Measurements from ENCODE around the gene ZNF608.

Gene ZNF608

DNA sequence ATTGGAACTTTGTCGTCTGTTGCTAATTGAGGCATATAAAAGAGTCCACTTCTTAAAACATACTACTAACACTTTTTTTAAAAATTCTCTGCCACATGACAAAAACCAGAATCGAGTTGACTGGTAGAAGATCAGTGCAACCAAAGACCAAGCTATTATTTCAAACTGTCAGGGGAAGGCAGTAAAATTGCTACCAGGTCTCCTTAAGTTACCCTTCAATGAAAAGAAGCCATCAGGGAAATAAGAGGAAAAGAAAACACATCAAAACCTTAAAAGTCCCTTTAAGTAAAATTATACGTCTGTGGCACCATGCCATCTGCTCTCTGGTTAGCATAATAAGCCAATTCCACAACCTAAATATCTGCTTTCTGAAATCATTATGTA lies 9.6 kb downstream of the ZNF608 start:
- DNase-seq: no peak

DNA sequence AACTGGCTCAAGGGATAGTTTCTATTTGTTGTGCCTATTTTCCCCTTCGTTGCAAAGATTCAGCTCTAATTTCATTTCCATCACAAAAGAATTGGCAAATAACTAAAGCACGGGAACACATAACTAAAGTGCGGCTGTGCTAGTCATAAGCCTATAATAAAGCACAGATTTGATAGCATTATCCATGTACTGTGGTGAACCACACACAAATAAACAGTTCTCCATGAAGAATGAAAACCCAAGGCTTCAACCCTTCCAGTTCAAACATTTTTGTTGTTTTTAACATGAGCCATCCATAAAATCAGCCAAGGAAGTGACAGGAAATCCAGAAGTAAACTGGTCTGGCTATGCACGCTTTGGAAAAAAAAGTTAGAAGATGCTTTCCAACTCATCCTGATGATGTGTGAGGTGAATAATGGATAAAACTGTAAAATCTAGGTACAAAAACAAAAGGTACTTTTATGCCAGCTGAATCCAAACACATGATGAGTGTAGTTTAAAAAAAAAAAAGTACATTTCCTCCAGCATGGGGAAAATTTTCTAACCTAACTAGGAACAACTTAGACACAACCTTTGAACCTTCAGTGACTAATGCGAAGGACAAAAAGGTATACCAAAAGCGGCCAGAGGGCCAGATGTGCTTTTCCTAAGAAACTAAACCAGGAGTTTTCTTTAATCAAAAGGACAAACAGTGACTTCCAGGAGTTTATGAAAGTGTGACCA lies 10.2 kb downstream of the ZNF608 start:
- DNase-seq: no peak

DNA sequence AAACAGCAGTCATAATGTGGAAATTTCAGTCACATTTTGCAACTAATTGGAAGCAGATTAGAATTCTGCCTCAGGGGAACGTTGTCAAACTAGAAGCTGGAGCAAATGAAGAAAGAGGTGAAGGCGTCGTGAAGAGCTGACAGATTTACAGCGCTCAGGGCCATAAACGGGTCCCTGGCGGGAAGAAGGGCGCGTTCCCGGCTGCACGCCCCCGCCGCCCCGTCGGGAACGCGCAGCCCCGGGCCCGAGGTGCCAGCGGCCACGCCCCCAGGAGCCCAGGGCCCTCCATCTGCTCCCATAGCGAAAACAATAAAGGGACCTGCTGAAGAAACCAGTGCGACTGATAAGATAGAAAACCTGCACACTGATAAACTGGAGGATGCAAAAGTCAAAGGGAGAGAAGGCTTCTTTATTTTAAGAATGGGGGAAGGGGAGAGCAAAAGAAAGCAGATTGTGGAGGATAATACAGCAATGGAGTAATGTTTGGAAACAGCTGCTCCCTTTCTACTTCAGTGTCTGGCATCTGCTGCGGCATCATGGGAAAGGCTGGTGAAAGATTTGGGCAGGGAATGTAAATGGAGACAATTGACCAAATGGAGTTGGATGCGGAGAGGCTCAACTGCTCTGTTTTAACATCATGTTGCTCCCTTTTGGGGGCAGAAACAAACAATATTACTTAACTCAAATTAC lies 11.1 kb downstream of the ZNF608 start:
- DNase-seq: no peak

DNA sequence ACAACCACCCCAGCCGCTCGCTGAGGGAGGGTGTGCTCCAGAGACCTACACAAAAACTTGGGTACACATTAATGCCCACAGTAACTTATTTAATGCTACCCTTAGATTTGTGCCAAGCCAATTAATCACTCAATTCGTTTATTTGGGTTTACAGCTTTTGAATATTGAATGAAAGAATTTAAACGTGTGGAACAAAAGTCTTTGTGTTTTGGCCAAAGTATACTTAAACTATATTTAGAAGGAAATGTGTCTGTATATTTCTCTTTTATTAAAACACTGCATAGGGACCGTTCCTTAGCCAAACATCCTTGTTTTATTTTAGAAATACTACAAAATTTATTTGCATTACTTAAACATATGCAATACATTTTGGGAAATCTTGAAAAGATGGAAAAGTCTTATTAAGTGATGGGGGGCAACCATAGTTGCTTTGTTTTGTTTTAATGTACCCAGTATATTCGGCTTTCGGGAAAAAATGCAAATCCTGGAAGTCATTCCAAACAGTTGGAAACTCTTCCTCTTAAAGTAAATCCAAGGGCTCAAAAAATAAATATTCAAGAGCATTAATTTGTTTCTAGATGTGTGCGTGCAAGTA lies 11.8 kb downstream of the ZNF608 start:
- DNase-seq: no peak

DNA sequence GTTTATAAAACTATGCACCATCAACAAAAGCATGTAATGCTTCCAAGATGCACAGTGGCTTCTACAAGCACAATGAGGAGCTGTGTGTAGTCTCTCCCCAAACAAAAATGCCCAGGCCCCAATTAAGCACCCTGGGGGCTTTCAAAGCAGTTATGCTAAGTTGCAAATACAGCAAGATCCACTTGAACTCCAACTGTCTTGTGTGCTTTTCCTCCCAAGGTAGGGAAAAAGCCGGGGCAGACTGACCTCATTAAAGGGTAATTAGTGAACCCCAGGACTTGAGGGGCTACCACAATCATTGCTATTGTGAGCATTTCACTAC lies 13.1 kb downstream of the ZNF608 start:
- no peak for DNase-seq

DNA sequence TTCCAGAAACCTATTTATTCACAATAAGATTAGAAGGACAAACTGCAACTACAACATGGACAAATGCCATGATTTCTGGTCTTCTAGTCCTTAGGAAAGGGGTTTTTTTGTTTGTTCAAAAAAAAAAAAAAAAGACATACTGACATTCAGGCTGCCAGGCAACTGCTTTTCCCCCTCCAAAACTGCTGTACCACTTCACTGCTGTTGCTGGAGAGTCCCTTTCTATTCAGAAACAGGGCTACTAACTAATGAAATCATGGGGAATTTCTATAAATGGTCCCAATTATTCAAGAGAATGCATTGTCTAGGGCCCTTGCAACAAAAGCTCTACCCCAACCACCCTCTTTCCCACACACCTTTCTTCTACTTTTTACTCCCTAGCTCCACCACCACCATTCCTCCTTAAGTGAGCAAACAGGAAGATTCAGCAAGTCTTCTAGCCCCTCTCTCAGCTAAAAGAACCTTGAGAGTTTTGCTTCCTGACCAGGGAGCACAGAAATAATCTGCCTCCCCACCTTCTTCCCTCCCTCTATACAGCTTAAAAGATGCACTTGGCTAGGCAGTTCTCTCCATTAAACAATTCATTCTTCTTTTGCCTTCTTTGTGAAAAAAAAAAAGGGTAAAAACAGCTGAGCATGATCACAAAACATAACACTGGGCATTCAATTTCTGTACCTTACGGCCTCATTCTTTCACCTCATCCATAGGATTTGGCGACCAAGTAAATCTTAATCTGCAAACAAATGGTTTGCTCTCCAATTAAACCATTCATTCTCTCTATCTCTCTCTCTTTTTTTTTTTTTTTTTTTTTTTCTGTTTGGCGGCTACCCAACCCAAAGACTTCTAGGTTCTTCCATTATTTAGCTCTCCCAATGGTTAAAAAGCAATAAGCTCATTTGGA lies 13.8 kb downstream of the ZNF608 start:
- DNase-seq: no peak

DNA sequence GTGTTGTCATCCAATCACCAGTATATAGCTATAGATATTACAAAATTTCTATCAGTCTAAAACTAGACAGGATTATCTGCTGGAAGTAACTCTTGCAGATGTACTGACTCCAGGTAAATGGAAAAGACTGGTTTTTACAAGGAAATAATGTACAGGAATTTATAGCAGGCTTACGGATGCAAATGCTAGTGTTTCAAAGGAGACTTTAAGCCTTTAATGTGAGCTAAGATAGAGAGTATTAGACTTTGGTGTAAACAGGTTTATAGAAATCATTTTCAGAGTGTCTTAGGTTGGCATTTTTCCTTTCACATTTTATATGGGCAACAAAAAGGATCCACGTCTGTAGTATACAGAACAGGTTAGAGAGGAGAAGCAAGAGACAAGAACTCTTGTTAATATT lies 16.1 kb downstream of the ZNF608 start:
- no peak for DNase-seq

DNA sequence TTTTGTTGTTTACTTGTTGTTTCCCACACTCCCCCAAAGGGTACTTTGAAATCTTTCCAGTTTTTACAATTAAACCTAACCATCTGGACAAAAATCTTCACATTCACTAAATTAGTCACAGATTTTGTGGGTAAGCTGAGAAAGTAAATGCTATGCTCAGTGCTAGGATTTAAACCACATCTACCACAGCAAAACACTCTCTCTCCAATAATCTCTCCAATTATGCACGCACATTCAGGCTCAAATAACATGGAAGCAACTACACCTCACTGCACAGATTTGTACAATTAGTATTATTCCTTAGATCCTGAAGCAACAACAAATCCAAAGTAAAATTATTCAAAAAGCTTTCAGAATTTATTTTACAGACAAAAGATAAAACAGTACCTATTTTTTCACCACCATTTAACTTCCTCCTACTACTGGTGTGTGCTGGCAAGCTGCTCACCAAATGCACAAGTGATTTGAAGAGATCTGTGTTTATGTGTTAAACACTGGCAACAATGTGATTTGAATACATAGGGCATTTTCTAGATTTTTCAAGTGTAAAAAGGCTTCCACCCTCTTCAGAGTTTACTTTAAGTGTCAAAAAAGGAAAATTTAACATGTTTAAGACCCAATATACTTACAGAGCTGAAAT lies 16.6 kb downstream of the ZNF608 start:
- no peak for DNase-seq

DNA sequence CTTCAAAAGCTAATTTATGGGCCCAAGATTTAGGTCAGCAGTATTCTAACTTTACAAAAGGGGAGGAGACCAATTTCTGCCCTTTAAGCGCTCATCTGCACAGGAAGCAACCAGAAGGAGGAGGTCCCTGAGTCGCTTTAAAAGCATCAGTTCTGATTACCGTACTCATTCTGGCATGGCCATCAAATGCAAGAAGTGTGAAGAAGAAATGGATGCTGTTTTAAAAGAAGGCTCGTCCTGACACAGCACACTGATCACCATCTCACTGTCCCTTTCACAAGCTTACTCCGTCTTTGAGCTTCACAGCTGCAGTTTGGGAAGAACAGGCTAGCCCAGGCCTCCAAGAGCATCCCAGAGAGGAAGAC lies 17.5 kb downstream of the ZNF608 start:
- DNase-seq: no peak

DNA sequence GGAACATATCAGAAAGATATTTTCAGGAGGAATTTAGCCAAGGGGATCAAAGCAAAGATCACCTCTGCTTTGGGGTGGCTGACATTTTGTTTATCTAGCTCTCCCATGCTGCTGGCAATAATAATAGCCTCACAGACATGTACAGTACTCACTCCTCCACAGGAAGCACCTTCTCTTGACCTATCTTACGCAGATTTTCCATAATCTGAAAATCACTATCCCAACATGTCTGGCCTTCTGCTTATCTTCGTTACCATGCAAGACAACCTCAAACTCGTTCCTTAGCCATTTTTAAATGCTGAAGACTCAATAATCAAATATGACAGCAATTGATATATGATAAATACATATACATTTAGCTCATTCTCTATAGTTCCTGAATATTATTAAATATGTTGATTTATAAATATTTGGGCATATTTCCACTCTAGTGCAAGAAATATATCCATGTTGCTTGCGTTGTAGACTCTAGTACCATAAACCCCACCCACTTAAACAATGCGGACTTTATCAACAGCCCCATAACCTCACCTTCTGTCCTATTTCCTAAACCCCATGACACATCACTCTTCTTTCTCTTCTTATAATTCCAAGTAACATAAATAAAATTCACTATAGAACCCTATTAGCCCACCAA lies 18.0 kb downstream of the ZNF608 start:
- no peak for DNase-seq

DNA sequence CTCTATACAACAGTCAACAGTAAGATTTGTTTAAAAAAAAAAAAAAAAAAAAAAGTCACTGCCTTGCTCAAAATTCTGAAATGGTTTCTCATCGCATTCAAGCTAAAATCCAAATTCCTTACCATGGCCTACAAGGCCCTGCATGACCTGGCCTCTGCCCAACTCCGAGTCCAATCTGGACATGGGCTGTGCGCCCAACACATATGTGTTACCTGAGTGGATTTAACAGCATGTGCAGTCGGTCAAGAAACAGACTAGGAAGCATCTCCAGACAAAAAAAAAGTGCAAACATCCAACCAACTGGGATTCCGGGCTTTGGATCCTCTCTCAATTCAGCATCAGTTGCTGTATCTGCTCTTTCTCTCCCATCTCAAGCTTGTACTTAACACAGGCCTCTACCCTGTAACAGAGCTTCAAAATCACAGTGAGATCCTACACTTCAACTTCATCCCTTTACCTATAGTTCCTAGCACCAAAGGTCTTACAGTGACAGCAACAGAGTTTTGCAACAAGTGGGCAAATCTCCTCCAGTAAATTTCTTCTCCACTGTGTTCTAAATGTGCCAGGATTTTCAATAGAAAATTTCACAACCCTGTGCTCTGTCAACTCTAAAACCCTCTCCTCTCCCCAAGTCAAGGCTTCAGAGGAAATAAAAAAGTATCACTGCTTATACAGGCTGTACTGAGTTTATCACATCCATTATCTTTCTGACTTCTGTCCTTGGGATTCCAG lies 19.6 kb downstream of the ZNF608 start:
- DNase-seq: no peak

DNA sequence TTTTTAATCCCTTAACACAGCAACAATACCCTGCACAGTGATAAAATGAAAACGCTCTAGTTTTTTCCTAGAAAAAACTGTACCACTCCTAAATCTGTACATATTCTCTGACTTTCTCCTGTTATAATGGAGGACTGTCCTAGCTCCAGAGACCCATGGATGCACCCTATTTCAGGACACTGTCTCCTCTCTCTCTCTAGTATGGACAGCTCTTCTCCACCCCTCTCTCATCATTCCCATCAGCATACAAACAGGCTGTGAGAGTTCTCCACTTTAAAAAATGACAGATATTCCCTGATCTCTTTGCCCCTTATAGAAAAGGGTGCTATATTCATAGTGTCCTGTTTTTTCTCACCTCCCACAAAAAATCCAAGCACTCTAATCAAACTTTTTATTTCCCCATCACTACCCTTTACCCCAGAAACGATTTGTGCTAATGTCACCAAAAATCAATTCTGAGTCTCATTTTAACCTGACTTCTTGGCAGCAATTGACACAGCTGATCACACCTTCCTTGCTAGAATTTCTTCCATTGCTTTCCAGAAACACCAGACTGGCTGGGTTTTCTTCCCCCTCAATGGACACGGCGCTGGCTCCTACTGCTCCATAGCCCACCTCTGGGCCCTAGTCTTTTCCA lies 20.7 kb downstream of the ZNF608 start:
- no peak for DNase-seq

DNA sequence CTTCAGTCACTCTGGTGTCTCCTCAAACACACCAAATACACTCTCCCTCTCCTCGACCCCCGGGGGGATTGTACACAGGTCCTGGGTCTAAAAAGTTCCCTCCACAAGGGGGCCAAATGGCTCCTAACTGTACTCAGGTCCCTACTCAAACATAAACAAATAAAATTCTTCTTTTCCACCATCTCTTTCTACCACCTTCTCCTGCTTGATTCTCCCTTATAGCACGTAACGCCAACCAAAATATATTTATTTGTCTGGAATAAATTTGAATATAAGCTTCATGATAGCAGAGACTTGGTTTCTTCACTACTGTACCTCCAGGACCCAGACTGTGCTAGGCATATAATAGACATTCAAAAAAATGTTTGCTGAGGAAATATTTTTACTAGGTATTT lies 21.4 kb downstream of the ZNF608 start:
- DNase-seq: no peak

DNA sequence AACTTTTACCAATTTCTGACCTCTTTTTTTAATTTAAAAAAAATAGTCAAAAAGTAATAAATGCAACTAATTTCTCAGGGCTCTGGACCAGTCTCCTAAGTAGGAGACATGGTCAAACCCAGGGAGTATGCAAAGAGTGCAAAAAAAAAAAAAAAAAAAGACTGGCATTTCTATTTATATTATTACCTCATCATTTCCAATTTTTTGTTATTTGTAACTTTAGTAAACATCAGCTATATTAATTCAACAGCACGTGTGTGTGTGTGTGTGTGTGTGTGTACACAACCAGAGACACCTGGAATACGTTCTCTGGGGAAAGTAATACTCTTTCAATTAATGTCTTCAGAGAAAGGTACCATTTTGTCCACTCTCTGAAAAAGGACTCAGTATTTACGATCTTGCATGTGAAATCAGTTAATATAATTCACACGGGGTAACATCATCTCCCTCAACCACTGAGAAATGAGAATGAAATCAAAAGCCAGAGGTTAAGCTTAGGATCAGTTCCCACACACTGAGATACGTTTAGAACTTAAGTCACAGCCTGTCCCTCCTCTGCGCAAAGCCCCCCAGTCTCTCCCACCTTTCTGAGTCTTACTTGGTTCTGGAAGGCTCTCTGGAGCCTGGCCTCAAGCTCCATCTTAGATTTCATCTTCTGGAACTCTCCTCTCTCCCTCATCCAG lies 21.9 kb downstream of the ZNF608 start:
- DNase-seq: no peak

DNA sequence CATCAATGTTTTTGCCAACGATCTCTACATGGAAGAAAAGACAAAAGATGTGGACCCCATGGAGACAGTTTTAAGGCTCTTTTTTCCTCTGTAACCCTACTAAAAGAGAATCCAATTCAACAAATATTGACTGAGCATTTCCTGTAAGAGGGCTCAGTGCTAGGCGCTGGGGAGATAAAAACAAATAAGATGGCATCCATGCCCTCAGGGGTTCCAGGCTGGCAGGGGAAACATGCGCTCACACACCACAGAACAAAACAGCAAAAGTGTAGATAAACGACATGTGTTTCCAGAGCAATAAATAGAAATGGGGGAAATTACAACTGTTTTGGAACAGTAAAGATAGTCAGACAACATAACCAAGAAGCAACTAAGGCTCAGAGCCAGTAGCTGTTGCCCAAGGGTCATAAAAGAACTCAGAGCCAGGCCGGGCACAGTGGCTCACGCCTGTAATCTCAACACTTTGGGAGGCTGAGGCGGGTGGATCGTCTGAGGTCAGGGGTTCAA lies 25.2 kb downstream of the ZNF608 start:
- DNase-seq: no peak

DNA sequence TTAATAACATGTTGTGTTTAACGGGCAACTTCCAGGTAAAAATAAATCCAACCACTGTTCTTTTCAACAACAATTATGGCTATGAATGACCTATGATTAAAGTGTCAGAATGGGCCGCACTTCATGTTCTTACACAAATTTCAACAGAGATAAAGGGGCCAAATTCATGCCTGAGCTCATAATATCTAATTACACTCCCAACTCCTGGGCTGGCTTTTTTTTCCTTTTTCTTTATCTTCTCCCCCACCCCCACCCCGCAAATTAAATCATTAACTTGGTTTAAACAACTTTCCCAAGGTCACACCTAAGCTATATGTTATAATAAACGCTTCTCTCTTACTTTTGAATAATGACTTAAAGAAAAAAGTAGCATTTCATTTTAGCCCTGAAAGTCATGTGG lies 25.8 kb downstream of the ZNF608 start:
- DNase-seq: no peak

DNA sequence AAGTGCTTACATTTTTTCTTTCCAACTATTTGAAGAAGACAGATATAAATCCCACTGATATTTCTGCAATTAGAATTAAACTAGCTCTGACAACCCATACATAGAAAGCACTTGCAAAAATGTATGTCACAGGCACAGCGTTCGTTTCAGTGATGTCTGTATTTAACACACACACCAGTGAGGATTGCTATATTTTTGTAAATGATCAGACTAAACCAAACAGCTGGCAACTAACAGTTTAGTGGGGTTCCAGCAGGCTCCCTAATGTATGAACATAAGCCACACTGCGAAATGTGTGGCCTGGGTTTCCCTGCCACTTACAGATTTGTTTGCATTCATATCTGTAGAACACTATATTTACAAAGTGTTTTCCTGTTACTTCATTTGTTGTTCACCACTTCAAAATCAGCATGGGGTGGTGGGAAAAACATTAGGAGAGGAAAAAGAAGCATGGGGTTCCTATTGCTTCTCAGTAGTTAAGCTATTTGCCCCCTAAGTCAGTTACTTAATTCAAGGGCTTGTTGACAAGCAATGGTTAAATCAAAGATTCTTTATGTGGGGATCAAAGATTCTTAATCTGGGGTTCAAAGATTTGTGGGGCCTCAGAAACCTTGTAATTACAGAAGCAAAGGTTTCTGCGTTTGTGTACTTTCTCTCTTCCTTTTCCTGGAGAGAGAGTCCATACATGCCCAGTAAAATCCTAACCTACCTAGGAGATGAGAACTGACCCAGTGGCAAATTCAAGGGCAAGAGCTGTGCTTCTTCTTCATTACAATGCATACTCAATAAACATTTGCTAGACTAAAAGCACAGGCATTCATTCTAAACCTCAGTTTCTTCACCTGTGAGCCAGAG lies 27.1 kb downstream of the ZNF608 start:
- DNase-seq: no peak

DNA sequence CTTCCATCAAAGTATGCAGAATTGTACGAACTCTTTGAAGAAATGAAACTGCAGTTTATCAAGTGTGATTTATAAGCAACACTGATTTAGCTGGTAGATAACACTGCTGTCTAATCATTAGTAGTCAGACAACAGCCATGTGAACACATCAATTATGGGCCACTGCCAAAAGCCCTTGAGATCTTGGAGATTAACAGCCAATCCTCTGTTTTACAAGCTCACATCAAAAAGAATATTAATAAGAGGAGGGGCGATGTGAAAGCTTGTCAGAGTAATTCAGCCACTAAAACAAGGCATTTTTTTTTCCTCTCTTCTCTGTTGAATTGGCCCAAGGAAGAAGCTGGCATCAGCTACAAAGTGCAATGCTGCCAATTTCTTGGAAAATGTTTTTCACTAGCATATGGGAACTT lies 28.1 kb downstream of the ZNF608 start:
- no peak for DNase-seq

DNA sequence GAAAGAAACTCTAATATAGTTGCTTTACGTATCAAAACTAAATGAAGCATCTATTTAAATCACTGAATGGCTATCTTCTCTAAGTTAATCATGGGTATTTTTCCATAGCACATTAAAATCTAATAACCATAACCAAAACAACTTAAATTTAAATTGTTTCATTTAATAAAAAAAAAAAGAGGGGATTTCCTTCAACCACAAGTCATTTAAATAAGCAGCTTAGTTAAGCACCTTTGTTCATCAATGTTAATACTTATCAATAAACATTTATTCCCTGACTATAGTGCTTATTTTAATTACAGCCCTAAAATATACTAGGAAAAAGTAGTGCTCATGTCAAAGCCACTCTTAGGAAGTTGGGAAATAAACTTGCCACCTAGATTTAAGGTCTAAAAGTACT lies 30.3 kb downstream of the ZNF608 start:
- DNase-seq: no peak

DNA sequence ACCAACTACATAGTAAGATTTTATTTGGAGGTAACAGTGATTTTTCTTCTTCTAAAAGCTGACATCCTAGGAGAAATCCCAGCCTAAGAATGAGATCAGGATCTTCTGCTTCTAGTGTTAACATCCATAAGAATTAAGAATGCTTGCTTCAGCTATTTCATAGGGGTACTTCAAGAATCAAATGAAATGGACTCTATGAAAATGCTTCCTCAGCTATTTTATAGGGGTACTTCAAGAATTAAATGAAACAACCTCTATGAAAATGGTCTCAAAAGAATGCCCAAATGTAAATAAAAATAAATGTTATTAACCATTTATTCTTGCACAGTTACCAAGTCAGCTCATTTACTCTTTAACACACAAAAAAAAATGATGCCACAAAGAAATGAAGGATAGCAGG lies 31.5 kb downstream of the ZNF608 start:
- DNase-seq: no peak
